Spleen (tissue), 13 donors: ENCODE data around the gene CENPP. TPM values are rescaled to one million over a fixed set of nuclear protein-coding genes. Genes with fewer than 3 reads are reported as not detected.
A peak's percentile ranks its signal among the peaks of the same experiment; 100 is the strongest.

Source experiments
- DNase-seq: peaks from one replicate; pipeline ENCODE4 v3.0.0-alpha.2; 2020
- H3K27ac ChIP-seq, 8 donors: fragments of 200-600 bp; sonication (generic) in 7 of 8; 1 replicate in 4 of 8; 2 replicates in 4 of 8; pipeline versions ENCODE4 v1.5.0 to v1.8.0; 2016 to 2021; ENCODE audit warnings: inconsistent platforms in 4 of 8, mild to moderate bottlenecking in 4 of 8, moderate library complexity in 1 of 8
- H3K27me3 ChIP-seq, 7 donors: fragments of 200-600 bp; sonication (generic) in 6 of 7; replicated peaks in 1 of 7; 1 replicate in 4 of 7; 2 replicates in 3 of 7; pipeline versions ENCODE4 v1.5.0 to v1.8.0; 2016 to 2021; ENCODE audit warnings: inconsistent platforms in 3 of 7, mild to moderate bottlenecking in 1 of 7
- H3K36me3 ChIP-seq, 6 donors: fragments of 200-600 bp; sonication (generic) in 5 of 6; 1 replicate in 4 of 6; 2 replicates in 2 of 6; pipeline versions ENCODE4 v1.5.0 to v1.8.0; 2016 to 2021; ENCODE audit warnings: inconsistent platforms in 2 of 6
- H3K4me1 ChIP-seq, 6 donors: fragments of 200-600 bp; sonication (generic) in 5 of 6; 1 replicate in 3 of 6; 2 replicates in 3 of 6; pipeline versions ENCODE4 v1.5.0 to v1.8.0; 2016 to 2021; ENCODE audit warnings: inconsistent platforms in 3 of 6
- H3K4me3 ChIP-seq, 8 donors: fragments of 200-600 bp; sonication (generic) in 7 of 8; 1 replicate in 4 of 8; 2 replicates in 4 of 8; pipeline versions ENCODE4 v1.5.0 to v1.8.0; 2016 to 2021; ENCODE audit warnings: inconsistent platforms in 4 of 8, mild to moderate bottlenecking in 4 of 8, moderate library complexity in 2 of 8
- H3K9me3 ChIP-seq, 8 donors: fragments of 200-600 bp; sonication (generic) in 7 of 8; 1 replicate in 4 of 8; 2 replicates in 4 of 8; pipeline versions ENCODE4 v1.5.0 to v1.8.0; 2016 to 2021; ENCODE audit warnings: inconsistent platforms in 4 of 8
- POLR2A ChIP-seq, 3 donors: fragments of 450-650 bp; IDR thresholded peaks; one replicate each; pipeline ENCODE4 v1.5.1; 2017; ENCODE audit warnings: antibody characterized with exemption in 3 of 3, mild to moderate bottlenecking in 1 of 3
- POLR2AphosphoS5 ChIP-seq, 3 donors: sonication (generic); formaldehyde crosslinking; IDR thresholded peaks; one replicate each; pipeline ENCODE4 v1.5.1; 2017; ENCODE audit warnings: antibody characterized with exemption in 3 of 3
- WGBS, 5 donors: extraction: QIAGEN DNeasy Blood & Tissue Kit in 3 of 5; methylation state at CpG; one replicate each; pipeline versions ENCODE4 v1.1.5 to v1.1.7; 2013 to 2018; 5-methylcytosine and 5-hydroxymethylcytosine counted together
- intact Hi-C: fragments of 100-400 bp; cut with DNase I; formaldehyde crosslinking; loops from one replicate; pipeline ENCODE4 v1.15.0; 2023; ENCODE audit warnings: low total_unique reads
- long read RNA-seq, 2 donors: transcript quantifications; one replicate each; lab custom pipeline, GENCODE V29; 2026
- polyA plus RNA-seq, 3 donors: library from polyadenylated mRNA; stranded (reverse); fragments of 200-250 nt; gene quantifications; one replicate each; pipeline ENCODE4 v1.2.1, GENCODE V29; 2013
- total RNA-seq, 7 donors: library from RNA; depleted of rRNA in 3 of 7; stranded (reverse); fragments of >200 nt in 3 of 7; fragmentation: NEBNext Ultra II Directional in 4 of 7; extraction: Animal tissue kit (Norgen Biotek cat#: 25700) in 4 of 7; gene quantifications; one replicate each; pipeline versions ENCODE4 v1.1.0 to v1.2.1, GENCODE V29; 2016 to 2021
- TF ChIP-seq, protein P1 (sequence below), 11 experiments: fragments of 200-600 bp in 7 of 11; fragments of 450-650 bp in 4 of 11; sonication (generic) in 4 of 11; IDR thresholded peaks in 8 of 11; conservative IDR thresholded peaks in 3 of 11; 1 replicate in 7 of 11; 2 replicates in 4 of 11; pipeline versions ENCODE4 v1.4.0 to v1.8.0; 2016 to 2021; ENCODE audit warnings: antibody characterized with exemption in 11 of 11, inconsistent platforms in 4 of 11, mild to moderate bottlenecking in 1 of 11
- donor health status: healthy with polysubstance abuse.
- donor health status: DM: no; HTN: no; CAD: no; lungs with moderate emphysema.
- donor health status: DM: no; HTN: no; CAD: no.
- donor health status: Bipolar disorder and iron deficiency.
- donor health status: healthy.
- donor health status: DM: no; HTN: no; CAD: no.
- donor health status: DM: yes; HTN: yes; CAD: no.

CENPP gene
- total RNA-seq (10 to 100 TPM in 2 of 7 donors, 1 to 10 TPM in 5; 5.4 to 15.8 (median 6.9) TPM), polyA plus RNA-seq (1 to 10 TPM; 1.7 to 2.1 (median 2.0) TPM)
- long read RNA-seq, donor 1, partial matches to known transcripts = 0 of 2 reads
- long read RNA-seq, donor 1, other reads (novel, unspliced or antisense) = 0 of 2 reads
- long read RNA-seq, donor 2 = 0 reads

GRCh38 chr9:92325269-92325990 is at the start of gene CENPP, which contains the start of gene NOL8:
Gene CENPP, plus strand, starts transcription at chr9:92325953.
Gene NOL8, minus strand, starts transcription at chr9:92325350. Its CDS starts 1,189 bp downstream, at chr9:92324161.
- peaks cover 14 to 60% (median 29%) of the 10 kb centered on the region in 6 donors for H3K4me1 ChIP-seq
- peak within 1 kb of the TSS; percentile 90 to 98 (median 97) for H3K27ac ChIP-seq
- H3K9me3 ChIP-seq = no peaks in the 10 kb centered on the region
- H3K27me3 ChIP-seq = no peaks in the 10 kb centered on the region
- peak in 1 of 3 donors; percentile 23 for TF ChIP-seq POLR2A (IDR thresholded peaks at IDR 0.05)
- peak; percentile 83 to 91 (median 88) for TF ChIP-seq POLR2AphosphoS5 (IDR thresholded peaks at IDR 0.05)
- TF ChIP-seq, protein P1, sequence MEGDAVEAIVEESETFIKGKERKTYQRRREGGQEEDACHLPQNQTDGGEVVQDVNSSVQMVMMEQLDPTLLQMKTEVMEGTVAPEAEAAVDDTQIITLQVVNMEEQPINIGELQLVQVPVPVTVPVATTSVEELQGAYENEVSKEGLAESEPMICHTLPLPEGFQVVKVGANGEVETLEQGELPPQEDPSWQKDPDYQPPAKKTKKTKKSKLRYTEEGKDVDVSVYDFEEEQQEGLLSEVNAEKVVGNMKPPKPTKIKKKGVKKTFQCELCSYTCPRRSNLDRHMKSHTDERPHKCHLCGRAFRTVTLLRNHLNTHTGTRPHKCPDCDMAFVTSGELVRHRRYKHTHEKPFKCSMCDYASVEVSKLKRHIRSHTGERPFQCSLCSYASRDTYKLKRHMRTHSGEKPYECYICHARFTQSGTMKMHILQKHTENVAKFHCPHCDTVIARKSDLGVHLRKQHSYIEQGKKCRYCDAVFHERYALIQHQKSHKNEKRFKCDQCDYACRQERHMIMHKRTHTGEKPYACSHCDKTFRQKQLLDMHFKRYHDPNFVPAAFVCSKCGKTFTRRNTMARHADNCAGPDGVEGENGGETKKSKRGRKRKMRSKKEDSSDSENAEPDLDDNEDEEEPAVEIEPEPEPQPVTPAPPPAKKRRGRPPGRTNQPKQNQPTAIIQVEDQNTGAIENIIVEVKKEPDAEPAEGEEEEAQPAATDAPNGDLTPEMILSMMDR (IDR thresholded peaks at IDR 0.05 in 8 of 11, conservative IDR thresholded peaks at IDR 0.05 in 3 of 11) = peak in 1 of 11 experiments; percentile 28
- DNase-seq = peak; percentile 95
- H3K36me3 ChIP-seq = peaks cover 0 to 31% (median 27%) of the 10 kb centered on the region in 6 donors
- intact Hi-C loops = loop anchor here (5.0 kb wide), 1 partner anchor 33 kb away; the partner anchor contains the start of gene IARS1
- peak within 1 kb of the TSS; percentile 66 to 98 (median 87) for H3K4me3 ChIP-seq
- WGBS, 5 donors = 0 to 1% (median 0%) methylated on average over 47 to 55 of the region's 55 CpGs

- intact Hi-C loops = no loop called here
- WGBS, 5 donors = 34 to 49% (median 39%) methylated on average over 11 of the region's 11 CpGs
- peaks cover 9 to 100% (median 94%) of the 10 kb centered on the region in 6 donors for H3K36me3 ChIP-seq
Measured at GRCh38 chr9:92276331-92277032, 49.3 kb upstream of the CENPP start.

GRCh38 chr9:92278110-92278509 is 47.6 kb upstream of the CENPP start:
- Histone ChIP-seq H3K36me3 (peaks cover 6 to 100% (median 93%) of the 10 kb centered on the region in 6 donors), H3K27ac (no peak overlapping the region), H3K27me3 (no peaks in the 10 kb centered on the region), H3K4me1 (peaks cover 0 to 19% (median 5%) of the 10 kb centered on the region in 6 donors), H3K9me3 (no peaks in the 10 kb centered on the region), H3K4me3 (no peak overlapping the region)
- TF ChIP-seq POLR2A (IDR thresholded peaks at IDR 0.05) (no peak), POLR2AphosphoS5 (IDR thresholded peaks at IDR 0.05) (no peak)
- TF ChIP-seq, protein P1 (IDR thresholded peaks at IDR 0.05 in 8 of 11, conservative IDR thresholded peaks at IDR 0.05 in 3 of 11) = no peak
- WGBS, 5 donors = 87 to 99% (median 96%) methylated on average over 2 of the region's 2 CpGs
- intact Hi-C loops = no loop called here
- no peak for DNase-seq

More at GRCh38 chr9:92276331-92277032, 49.3 kb upstream of the CENPP start:
- H3K4me1 ChIP-seq = peaks cover 0 to 19% (median 5%) of the 10 kb centered on the region in 6 donors
- H3K4me3 ChIP-seq = no peak overlapping the region
- H3K27me3 ChIP-seq = no peaks in the 10 kb centered on the region
- H3K27ac ChIP-seq = peak overlapping the region in 2 of 8 donors; percentile 1 to 32
- TF ChIP-seq POLR2A (IDR thresholded peaks at IDR 0.05) (no peak), POLR2AphosphoS5 (IDR thresholded peaks at IDR 0.05) (no peak)
- TF ChIP-seq, protein P1 (IDR thresholded peaks at IDR 0.05 in 8 of 11, conservative IDR thresholded peaks at IDR 0.05 in 3 of 11) = no peak
- H3K9me3 ChIP-seq = no peaks in the 10 kb centered on the region
- DNase-seq = no peak
